Astrocyte of the spinal cord (primary cell): ENCODE results near the gene MTNR1A.

ENCODE experiments used
- DNase-seq: peaks from one replicate; pipeline ENCODE4 v3.0.0; 2011; ENCODE audit warnings: low read depth, low spot score
- H3K4me3 ChIP-seq: 2 replicates; pipeline ENCODE4 v1.5.1; 2011; ENCODE audit warnings: low read depth, mild to moderate bottlenecking, low read length, moderate library complexity
- in situ Hi-C: cut with HindIII; loops from 2 replicates; pipeline ENCODE4 v1.10.0; 2017; ENCODE audit warnings: low sequenced_read_pairs
- TF ChIP-seq, protein P1 (sequence below): IDR thresholded peaks from 2 replicates; pipeline ENCODE4 v1.5.1; 2012; ENCODE audit warnings: low read depth, mild to moderate bottlenecking, low read length, inconsistent platforms

Gene MTNR1A

DNA sequence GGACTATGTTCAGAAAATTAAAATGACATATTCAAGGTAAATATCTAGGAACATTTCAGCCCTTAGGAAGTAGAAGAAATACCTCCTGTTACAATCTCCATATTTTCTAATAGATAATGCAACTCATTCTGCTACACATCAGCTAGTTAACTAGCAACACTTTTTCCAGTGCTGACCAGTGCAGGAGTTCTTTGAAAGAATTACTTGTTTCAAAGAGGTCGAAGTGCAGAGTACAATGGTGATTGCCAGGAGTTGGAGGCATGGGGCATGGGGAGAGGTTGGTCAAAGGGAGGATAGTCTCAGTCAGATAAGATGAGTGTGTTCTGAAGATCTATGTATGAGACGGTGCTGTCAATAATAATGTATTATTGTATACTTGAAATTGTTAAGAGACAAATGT lies 53.1 kb downstream of the MTNR1A start:
- TF ChIP-seq, protein P1, sequence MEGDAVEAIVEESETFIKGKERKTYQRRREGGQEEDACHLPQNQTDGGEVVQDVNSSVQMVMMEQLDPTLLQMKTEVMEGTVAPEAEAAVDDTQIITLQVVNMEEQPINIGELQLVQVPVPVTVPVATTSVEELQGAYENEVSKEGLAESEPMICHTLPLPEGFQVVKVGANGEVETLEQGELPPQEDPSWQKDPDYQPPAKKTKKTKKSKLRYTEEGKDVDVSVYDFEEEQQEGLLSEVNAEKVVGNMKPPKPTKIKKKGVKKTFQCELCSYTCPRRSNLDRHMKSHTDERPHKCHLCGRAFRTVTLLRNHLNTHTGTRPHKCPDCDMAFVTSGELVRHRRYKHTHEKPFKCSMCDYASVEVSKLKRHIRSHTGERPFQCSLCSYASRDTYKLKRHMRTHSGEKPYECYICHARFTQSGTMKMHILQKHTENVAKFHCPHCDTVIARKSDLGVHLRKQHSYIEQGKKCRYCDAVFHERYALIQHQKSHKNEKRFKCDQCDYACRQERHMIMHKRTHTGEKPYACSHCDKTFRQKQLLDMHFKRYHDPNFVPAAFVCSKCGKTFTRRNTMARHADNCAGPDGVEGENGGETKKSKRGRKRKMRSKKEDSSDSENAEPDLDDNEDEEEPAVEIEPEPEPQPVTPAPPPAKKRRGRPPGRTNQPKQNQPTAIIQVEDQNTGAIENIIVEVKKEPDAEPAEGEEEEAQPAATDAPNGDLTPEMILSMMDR, result no peak
- no peak overlapping the region for H3K4me3 ChIP-seq
- no peak for DNase-seq
- in situ Hi-C loops, result no loop called here

DNA sequence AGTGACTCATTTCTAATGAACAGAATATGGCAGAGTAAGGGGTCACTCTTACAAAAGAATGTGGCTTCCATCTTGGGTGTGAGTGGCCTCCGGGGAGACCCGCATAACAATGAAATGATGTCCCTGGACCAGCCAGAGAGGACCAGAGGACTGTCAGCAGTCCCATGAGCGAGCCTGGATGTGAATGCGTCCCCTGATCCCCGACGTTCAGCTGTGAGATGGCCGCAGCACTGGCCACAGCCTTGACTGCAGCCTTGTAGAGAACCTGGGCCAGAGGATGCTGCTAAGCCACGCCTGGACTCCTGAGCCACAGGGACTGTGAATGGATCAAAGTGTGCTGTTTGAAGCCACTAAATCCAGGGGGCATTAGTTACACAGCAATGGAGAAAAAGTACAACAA lies 53.8 kb downstream of the MTNR1A start:
- DNase-seq, result no peak
- in situ Hi-C loops, result no loop called here
- TF ChIP-seq, protein P1, result no peak
- H3K4me3 ChIP-seq, result peak overlapping the region; percentile 1

DNA sequence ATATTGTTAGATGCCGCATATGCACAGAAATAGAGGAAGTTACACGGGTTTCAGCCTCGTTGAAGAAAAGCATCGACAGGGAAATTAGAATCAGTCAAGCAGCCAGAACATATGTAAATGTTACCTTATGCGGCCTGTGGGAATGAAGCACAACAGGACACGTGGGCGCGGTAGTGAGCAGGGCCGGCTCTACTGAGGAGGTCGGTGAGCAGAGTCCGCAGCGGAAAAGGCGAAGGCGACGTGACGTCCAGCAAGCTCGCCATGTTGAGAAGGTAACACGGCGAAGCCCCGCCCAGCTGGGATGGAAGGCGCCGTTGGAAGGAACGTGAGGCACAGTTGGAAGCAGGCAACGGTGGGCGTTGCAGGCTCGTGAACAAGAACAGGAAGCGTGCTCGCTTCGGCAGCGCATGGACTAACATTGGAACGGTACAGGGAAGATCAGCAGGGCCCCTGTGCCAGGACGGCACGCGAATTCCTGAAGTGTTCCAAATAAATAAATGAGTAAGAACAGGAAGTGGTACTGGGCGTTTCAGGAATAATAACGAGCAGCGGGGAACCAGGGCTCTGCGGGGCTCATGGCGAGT lies 54.6 kb downstream of the MTNR1A start:
- DNase-seq, result peak; percentile 68
- H3K4me3 ChIP-seq, result peak overlapping the region; percentile 1
- in situ Hi-C loops, result no loop called here
- TF ChIP-seq, protein P1, result no peak

DNA sequence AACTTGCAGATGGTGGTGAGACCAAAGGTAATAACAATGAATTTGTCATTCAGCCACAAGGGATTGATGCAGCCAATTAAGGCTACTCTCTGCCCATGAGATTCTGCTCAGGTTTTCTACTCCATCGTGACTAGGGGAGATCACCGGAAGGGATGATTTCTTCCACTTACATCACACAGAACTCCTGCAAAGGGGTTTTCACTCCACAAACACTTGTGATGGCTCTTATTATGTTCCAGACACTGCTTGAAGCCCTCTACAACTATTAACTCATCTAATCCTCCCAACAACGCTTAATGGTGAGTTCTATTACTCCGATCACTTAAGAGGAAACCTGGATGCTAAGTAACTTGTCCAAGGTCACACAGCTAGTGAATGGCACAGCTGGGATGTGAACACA lies 55.9 kb downstream of the MTNR1A start:
- no peak for DNase-seq
- no peak overlapping the region for H3K4me3 ChIP-seq
- in situ Hi-C loops, result no loop called here
- TF ChIP-seq, protein P1, result no peak

DNA sequence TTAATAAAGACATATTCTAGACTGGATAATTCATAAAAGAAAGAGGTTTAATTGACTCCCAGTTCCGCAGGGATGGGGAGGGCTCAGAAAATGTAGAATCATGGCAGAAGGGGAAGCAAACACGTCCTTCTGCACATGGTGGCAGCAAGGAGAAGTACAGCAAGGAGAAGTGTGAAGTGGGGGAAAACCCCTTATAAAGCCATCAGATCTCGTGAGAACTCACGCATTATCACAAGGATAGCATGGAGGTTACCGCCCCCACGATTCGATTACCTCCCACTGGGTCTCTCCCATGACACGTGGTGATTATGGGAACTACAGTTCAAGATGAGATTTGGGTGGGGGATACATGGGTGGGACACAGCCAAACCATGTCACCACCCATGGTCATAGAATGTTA lies 58.3 kb downstream of the MTNR1A start:
- in situ Hi-C loops, result no loop called here
- DNase-seq, result no peak

GRCh38 chr4:186494496-186494895 lies 60.9 kb downstream of the MTNR1A start:
- TF ChIP-seq, protein P1, result no peak
- no peak overlapping the region for H3K4me3 ChIP-seq
- in situ Hi-C loops, result no loop called here
- DNase-seq, result no peak

More for the DNA sequence above, 58.3 kb downstream of the MTNR1A start:
- H3K4me3 ChIP-seq, result no peak overlapping the region
- TF ChIP-seq, protein P1, result no peak
